Measurements from ENCODE around the gene FAM161B. TPM values are rescaled to one million over a fixed set of nuclear protein-coding genes. Genes with fewer than 3 reads are reported as not detected.

FAM161B gene
- total and polyA plus RNA-seq, 2 of the 13 experiments (the other 11 are each of a cell fraction or from before 2014, with no cell fraction given): 1.6 to 2.0 TPM

GRCh38 chr14:73887318-73887616 is 62.6 kb downstream of the FAM161B start:
- WGBS (ENCODE audit: low lambda C conversion rate): 1% methylated on average over 7 of the region's 7 CpGs
- peaks cover 35% of the 10 kb centered on the region for H3K4me1 ChIP-seq (ENCODE audit: insufficient read depth, low read length)
- no TSS peak for BruUV-seq (replicated peaks)
- H2AFZ ChIP-seq (ENCODE audit: low read length): no peak overlapping the region
- POLR2A ChIA-PET: interaction anchor here (1.0 to 3.0 kb wide), 13 partner anchors 10 to 146 kb away, joined by 3 to 56 read pairs (median 4); partner anchors contain the start of genes COQ6, FAM161B and PTGR2
- peak overlapping the region; percentile 88 for H3K27ac ChIP-seq (ENCODE audit: extremely low read length, insufficient read depth, low read length)
- 0 out of 5 replicates have a peak, but pooled peaks cover 2 to 3% of the 10 kb centered on the region in 2 experiments for H3K36me3 ChIP-seq (replicated peaks in 1 of 2; ENCODE audit: control insufficient read depth in 1 of 2, insufficient read depth in 2 of 2, low read length in 2 of 2)
- CTCF ChIA-PET (ENCODE audit: low intra/inter-chr PET ratio, low total read pairs): no interaction called here
- DNase-seq (ENCODE audit: low spot score): peak; percentile 25
- no peak for FAIRE-seq
- H3K9ac ChIP-seq (ENCODE audit: insufficient read depth, low read depth, low read length): peak overlapping the region; percentile 90
- no peaks in the 10 kb centered on the region for H3K9me3 ChIP-seq (ENCODE audit: low read length)
- H3K79me2 ChIP-seq (ENCODE audit: insufficient read depth, low read length): peaks cover 50% of the 10 kb centered on the region
- no peak for ATAC-seq
- H3K27me3 ChIP-seq (ENCODE audit: control insufficient read depth in 1 of 2, insufficient read depth in 2 of 2, low read length in 2 of 2): no peaks in the 10 kb centered on the region
- 0 out of 2 replicates have a peak, but pooled peaks cover 8% of the 10 kb centered on the region for H4K20me1 ChIP-seq (ENCODE audit: insufficient read depth, low read length)
- peak overlapping the region; percentile 87 for H3K4me2 ChIP-seq (ENCODE audit: low read depth, low read length)
- intact Hi-C loops (cut with micrococcal nuclease; ENCODE audit: unreplicated experiment): loop anchor here (2.0 to 5.0 kb wide), 2 partner anchors 36 to 50 kb away; partner anchors contain the start of gene PTGR2
- H3K4me3 ChIP-seq (replicated peaks in 1 of 3; ENCODE audit: insufficient read depth in 1 of 3, low read depth in 2 of 3, low read length in 3 of 3): peak overlapping the region; percentile 65 to 99 (median 90)
- TF ChIP-seq ZBTB43 (CRISPR knock-in tag; conservative IDR thresholded peaks at IDR 0.05) (no peak), ZFP82 (CRISPR knock-in tag; IDR thresholded peaks at IDR 0.05; ENCODE audit: borderline replicate concordance) (peak; percentile 83; the same call in 1 of the 2 replicates)
- in situ Hi-C loops (cut with HindIII; ENCODE audit: extremely low pct_ligation_motif_present, low pct_unique_long_range_greater_than_20kb): no loop called here

GRCh38 chr14:73886449-73887317 is 63.2 kb downstream of the FAM161B start, which contains the start of gene ZNF410:
Gene ZNF410 (plus strand): TSS chr14:73886859. CDS start chr14:73892176, 5,317 bp downstream.
- intact Hi-C loops (cut with micrococcal nuclease; ENCODE audit: unreplicated experiment) (loop anchor here (1.0 to 5.0 kb wide), 3 partner anchors 36 to 126 kb away; partner anchors contain the start of gene PTGR2), in situ Hi-C loops (cut with HindIII; ENCODE audit: extremely low pct_ligation_motif_present, low pct_unique_long_range_greater_than_20kb) (no loop called here)
- Histone ChIP-seq H3K4me2 (ENCODE audit: low read depth, low read length) (peak within 1 kb of the TSS; percentile 87), H2AFZ (ENCODE audit: low read length) (peak within 1 kb of the TSS; percentile 84), H3K27ac (ENCODE audit: extremely low read length, insufficient read depth, low read length) (peak within 1 kb of the TSS; percentile 88), H3K4me1 (ENCODE audit: insufficient read depth, low read length) (peaks cover 35% of the 10 kb centered on the region), H3K79me2 (ENCODE audit: insufficient read depth, low read length) (peaks cover 45% of the 10 kb centered on the region), H3K9ac (ENCODE audit: insufficient read depth, low read depth, low read length) (peak within 1 kb of the TSS; percentile 90), H4K20me1 (ENCODE audit: insufficient read depth, low read length) (0 out of 2 replicates have a peak, but pooled peaks cover 8% of the 10 kb centered on the region), H3K27me3 (ENCODE audit: control insufficient read depth in 1 of 2, insufficient read depth in 2 of 2, low read length in 2 of 2) (no peaks in the 10 kb centered on the region), H3K9me3 (ENCODE audit: low read length) (no peaks in the 10 kb centered on the region), H3K4me3 (replicated peaks in 1 of 3; ENCODE audit: insufficient read depth in 1 of 3, low read depth in 2 of 3, low read length in 3 of 3) (peak within 1 kb of the TSS; percentile 65 to 99 (median 90)), H3K36me3 (replicated peaks in 1 of 2; ENCODE audit: control insufficient read depth in 1 of 2, insufficient read depth in 2 of 2, low read length in 2 of 2) (0 out of 5 replicates have a peak, but pooled peaks cover 0 to 3% of the 10 kb centered on the region in 2 experiments)
- CTCF ChIA-PET (ENCODE audit: low intra/inter-chr PET ratio, low total read pairs): no interaction called here
- peak; percentile 8 for FAIRE-seq
- WGBS (ENCODE audit: low lambda C conversion rate): 1% methylated on average over 15 of the region's 65 CpGs
- peak; percentile 98 for ATAC-seq
- POLR2A ChIA-PET: interaction anchor here (0.7 to 3.0 kb wide), 25 partner anchors 11 to 319 kb away, joined by 3 to 56 read pairs (median 4); partner anchors contain the start of genes ALDH6A1, BBOF1, COQ6 and ENTPD5
- peak; percentile 90 for DNase-seq (ENCODE audit: low spot score)
- BruUV-seq (replicated peaks): no TSS peak
- TF ChIP-seq ZNF280B (CRISPR knock-in tag; IDR thresholded peaks at IDR 0.05; ENCODE audit: borderline replicate concordance) (peak; percentile 83; the same call in 1 of the 2 replicates), ZNF790 (CRISPR knock-in tag; IDR thresholded peaks at IDR 0.05; ENCODE audit: borderline replicate concordance) (no peak), MED1 (CRISPR knock-in tag; IDR thresholded peaks at IDR 0.05) (peak; percentile 81), HDAC2 (CRISPR knock-in tag; IDR thresholded peaks at IDR 0.05) (peak; percentile 85), ZSCAN12 (CRISPR knock-in tag; IDR thresholded peaks at IDR 0.05) (no peak), THAP8 (CRISPR knock-in tag; IDR thresholded peaks at IDR 0.05; ENCODE audit: borderline replicate concordance) (peak; percentile 66; the same call in 1 of the 2 replicates), ZNF792 (CRISPR knock-in tag; IDR thresholded peaks at IDR 0.05) (no peak; the same call in 1 of the 2 replicates), POLR2AphosphoS2 (IDR thresholded peaks at IDR 0.05; ENCODE audit: low read depth, low read length) (peak; percentile 45; the same call in 1 of the 2 replicates), ZNF160 (CRISPR knock-in tag; IDR thresholded peaks at IDR 0.05) (peak; percentile 90; the same call in 1 of the 2 replicates), ZNF264 (CRISPR knock-in tag; IDR thresholded peaks at IDR 0.05) (peak; percentile 86), HDAC1 (CRISPR knock-in tag; IDR thresholded peaks at IDR 0.05) (peak; percentile 95)

All from HepG2 (cell line).